DOHH2 (cell line): ENCODE data around the gene RASA3.
A peak's percentile ranks its signal among the peaks of the same experiment; 100 is the strongest.

ENCODE experiments used
- H3F3A ChIP-seq: fragments of 200-600 bp; sonication (generic), shearing (Covaris generic); 2 replicates; pipeline ENCODE4 v1.6.0; 2016; ENCODE audit warnings: antibody characterized with exemption, mild to moderate bottlenecking; ENCODE audit not compliant: control insufficient read depth, insufficient read depth
- H3K27ac ChIP-seq: fragments of 200-600 bp; sonication (generic); 2 replicates; pipeline ENCODE4 v1.5.1; 2014; ENCODE audit warnings: low read depth, mild to moderate bottlenecking, low read length, moderate library complexity
- H3K27me3 ChIP-seq: fragments of 200-600 bp; sonication (generic); 2 replicates; pipeline ENCODE4 v1.6.1; 2014; ENCODE audit warnings: mild to moderate bottlenecking, low read length, mixed read lengths; ENCODE audit not compliant: control insufficient read depth
- H3K36me3 ChIP-seq: fragments of 200-600 bp; sonication (generic); 2 replicates; pipeline ENCODE4 v1.6.1; 2014; ENCODE audit warnings: mild to moderate bottlenecking, low read length, moderate library complexity, mixed read lengths; ENCODE audit not compliant: control insufficient read depth
- H3K4me1 ChIP-seq: fragments of 200-600 bp; sonication (generic); 2 replicates; pipeline ENCODE4 v1.6.1; 2014; ENCODE audit warnings: mild to moderate bottlenecking, low read length, mixed read lengths; ENCODE audit not compliant: control insufficient read depth
- H3K4me2 ChIP-seq: fragments of 200-600 bp; sonication (generic); 2 replicates; pipeline ENCODE4 v1.6.0; 2014; ENCODE audit warnings: mild to moderate bottlenecking, low read length, moderate library complexity
- H3K4me3 ChIP-seq: fragments of 200-600 bp; sonication (generic); 2 replicates; pipeline ENCODE4 v1.5.1; 2014; ENCODE audit warnings: mild to moderate bottlenecking, low read length, mixed read lengths
- H3K79me2 ChIP-seq: fragments of 200-600 bp; sonication (generic); 2 replicates; pipeline ENCODE4 v1.6.1; 2014; ENCODE audit warnings: mild to moderate bottlenecking, low read length, mixed read lengths; ENCODE audit not compliant: control insufficient read depth
- H3K9me2 ChIP-seq: fragments of 200-600 bp; sonication (generic); replicated peaks from 2 replicates; pipeline ENCODE4 v1.6.1; 2014; ENCODE audit warnings: mild to moderate bottlenecking, low read length, mixed read lengths; ENCODE audit not compliant: control insufficient read depth
- H3K9me3 ChIP-seq: fragments of 200-600 bp; sonication (generic); 2 replicates; pipeline ENCODE4 v1.6.1; 2014; ENCODE audit warnings: antibody characterized with exemption, low read length, mixed read lengths; ENCODE audit not compliant: control insufficient read depth, insufficient read depth
- H4K20me1 ChIP-seq: fragments of 200-600 bp; sonication (generic); 2 replicates; pipeline ENCODE4 v1.6.0; 2014; ENCODE audit warnings: low read depth, mild to moderate bottlenecking, antibody characterized with exemption, low read length, moderate library complexity; ENCODE audit not compliant: control insufficient read depth, insufficient read depth
- EZH2phosphoT487 ChIP-seq: fragments of 200-600 bp; sonication (generic); IDR thresholded peaks from 2 replicates; pipeline ENCODE4 v1.6.1; 2017; ENCODE audit warnings: borderline replicate concordance, mild to moderate bottlenecking, antibody characterized with exemption, low read length, moderate library complexity, mixed read lengths
- TF ChIP-seq, protein P1 (sequence below): fragments of 200-600 bp; sonication (generic); IDR thresholded peaks from one replicate; pipeline ENCODE4 v1.5.1; 2014; ENCODE audit warnings: antibody characterized with exemption, mild to moderate bottlenecking, low read depth, low read length; ENCODE audit not compliant: poor library complexity, severe bottlenecking

Gene RASA3

DNA sequence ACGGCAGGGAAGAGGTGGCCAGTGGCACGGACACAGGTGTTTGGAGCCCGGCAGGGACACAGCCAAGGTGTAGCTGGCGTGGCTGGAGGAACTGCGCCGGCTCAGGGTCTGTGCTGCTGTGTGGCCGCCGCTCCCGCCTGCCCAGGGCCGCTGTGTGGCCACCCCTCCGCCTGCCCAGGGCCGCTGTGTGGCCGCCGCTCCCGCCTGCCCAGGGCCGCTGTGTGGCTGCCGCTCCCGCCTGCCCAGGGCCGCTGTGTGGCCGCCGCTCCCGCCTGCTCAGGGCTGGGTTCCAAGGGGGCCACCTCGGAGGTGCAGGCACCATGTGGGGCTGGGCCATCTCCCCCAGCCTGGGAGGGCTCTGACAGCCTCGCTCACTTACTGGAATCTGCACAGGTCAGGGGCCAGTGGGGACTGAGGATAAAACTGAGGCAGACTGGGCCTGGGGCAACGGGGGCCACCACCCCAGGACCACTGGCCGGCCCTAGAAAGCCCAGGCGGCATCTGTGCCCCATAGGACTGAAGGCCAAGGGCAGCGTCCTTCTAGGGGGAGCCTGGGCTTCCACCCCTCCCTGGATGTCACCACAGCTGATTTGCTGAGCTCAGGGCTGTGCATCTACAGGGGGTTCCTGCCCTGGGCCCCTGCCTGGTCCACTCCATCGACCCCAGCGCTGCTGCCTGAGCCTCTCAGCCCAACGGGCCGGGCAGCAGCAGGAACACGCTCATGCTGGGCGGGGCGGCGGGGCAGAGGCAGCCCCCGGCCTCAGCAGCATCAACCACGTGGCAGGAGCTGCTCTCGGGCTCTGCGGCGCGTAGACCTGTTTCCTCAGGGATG lies 180.1 kb downstream of the RASA3 start:
- Histone ChIP-seq H3K36me3 (no peaks in the 10 kb centered on the region), H3K9me2 (no peaks in the 10 kb centered on the region), H4K20me1 (no peaks in the 10 kb centered on the region), H3K4me3 (no peak overlapping the region), H3K79me2 (no peaks in the 10 kb centered on the region), H3F3A (no peaks in the 10 kb centered on the region), H3K9me3 (peaks cover 6% of the 10 kb centered on the region; the same call in 1 of the 2 replicates), H3K27ac (no peak overlapping the region), H3K4me1 (no peaks in the 10 kb centered on the region), H3K4me2 (no peak overlapping the region), H3K27me3 (no peaks in the 10 kb centered on the region)
- TF ChIP-seq, protein P1, sequence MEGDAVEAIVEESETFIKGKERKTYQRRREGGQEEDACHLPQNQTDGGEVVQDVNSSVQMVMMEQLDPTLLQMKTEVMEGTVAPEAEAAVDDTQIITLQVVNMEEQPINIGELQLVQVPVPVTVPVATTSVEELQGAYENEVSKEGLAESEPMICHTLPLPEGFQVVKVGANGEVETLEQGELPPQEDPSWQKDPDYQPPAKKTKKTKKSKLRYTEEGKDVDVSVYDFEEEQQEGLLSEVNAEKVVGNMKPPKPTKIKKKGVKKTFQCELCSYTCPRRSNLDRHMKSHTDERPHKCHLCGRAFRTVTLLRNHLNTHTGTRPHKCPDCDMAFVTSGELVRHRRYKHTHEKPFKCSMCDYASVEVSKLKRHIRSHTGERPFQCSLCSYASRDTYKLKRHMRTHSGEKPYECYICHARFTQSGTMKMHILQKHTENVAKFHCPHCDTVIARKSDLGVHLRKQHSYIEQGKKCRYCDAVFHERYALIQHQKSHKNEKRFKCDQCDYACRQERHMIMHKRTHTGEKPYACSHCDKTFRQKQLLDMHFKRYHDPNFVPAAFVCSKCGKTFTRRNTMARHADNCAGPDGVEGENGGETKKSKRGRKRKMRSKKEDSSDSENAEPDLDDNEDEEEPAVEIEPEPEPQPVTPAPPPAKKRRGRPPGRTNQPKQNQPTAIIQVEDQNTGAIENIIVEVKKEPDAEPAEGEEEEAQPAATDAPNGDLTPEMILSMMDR: no peak
- TF ChIP-seq EZH2phosphoT487: no peak

DNA sequence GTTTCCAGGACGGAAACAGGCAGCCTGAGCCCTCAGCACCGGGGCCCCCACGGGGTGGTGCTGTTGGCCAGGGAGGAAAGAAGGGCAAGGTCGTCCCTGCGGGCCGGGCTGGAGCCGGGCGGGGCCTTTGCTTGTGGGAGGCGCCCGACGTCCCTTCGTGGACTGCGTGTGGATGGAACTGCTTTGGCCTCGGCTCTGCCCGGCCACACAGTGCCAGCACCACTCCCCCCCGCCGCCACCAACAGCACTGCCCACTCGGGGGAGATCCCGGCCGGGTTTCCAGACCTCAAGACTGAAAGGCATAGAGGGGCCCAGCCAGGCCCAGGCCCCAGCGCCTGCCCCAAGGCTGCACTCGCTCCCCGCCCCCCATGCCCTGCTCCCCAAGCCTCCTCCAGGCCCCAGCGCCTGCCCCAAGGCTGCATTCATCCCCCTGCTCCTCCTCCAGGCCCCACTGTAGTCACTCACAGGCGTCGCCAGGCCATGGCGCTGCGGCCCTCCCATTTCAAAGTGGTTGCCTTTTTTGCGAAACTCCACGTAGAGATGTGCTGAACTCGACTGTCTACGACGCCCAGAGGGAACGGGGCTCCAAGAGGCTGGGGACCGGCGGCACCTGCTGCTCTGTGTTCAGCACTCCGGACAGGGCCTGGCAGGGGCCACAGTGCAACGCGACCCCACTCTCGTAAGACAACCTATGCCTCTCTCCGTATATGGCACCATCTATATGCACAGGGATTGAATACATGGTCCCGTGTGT lies 181.0 kb downstream of the RASA3 start:
- Histone ChIP-seq H3K79me2 (no peaks in the 10 kb centered on the region), H3K27ac (no peak overlapping the region), H3K9me3 (0 out of 2 replicates have a peak, but pooled peaks cover under 1% of the 10 kb centered on the region), H3K4me3 (no peak overlapping the region), H3K36me3 (no peaks in the 10 kb centered on the region), H3K9me2 (no peaks in the 10 kb centered on the region), H3K27me3 (no peaks in the 10 kb centered on the region), H3K4me1 (no peaks in the 10 kb centered on the region), H4K20me1 (no peaks in the 10 kb centered on the region), H3K4me2 (no peak overlapping the region), H3F3A (no peaks in the 10 kb centered on the region)
- TF ChIP-seq EZH2phosphoT487: no peak
- TF ChIP-seq, protein P1: peak; percentile 60

DNA sequence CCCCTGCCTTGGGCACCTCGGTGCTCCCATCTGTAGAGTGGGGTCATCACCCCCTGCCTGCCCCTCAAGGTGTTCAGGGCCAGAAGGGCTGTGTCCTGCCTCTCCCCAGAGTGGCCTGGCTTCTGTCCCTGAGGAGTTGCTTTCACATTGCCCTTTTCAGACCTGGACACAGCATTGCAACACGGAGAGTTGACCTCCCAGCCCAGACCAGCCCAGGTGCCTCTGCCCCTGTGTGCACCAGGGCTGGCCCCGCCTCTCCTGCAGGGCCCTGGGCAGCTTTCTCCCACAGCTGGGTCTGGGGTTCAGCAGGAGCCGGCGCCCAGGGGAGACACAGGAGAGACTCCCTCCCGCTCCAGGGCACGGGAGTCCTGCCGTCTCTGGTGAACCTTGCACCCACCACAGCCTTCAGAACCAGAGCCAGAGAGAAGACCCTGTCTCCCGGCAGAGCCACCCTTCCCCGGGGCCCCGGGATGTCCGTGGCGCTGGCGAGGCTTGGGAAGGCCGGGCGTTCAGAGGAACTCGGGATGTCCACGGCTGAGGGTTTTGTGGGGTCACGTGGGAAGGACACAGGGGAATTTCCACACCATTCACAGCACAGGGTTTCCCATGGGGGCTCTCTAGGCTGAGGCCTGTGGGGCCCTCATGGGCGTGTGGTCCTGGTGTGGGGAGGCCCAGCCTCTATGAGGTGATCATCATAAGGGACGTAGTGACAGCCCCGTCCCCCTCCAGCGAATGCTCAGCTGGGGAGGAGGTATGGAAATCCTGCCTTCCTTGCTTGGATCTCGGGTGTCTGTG lies 181.8 kb downstream of the RASA3 start:
- Histone ChIP-seq H3K4me2 (no peak overlapping the region), H3K4me3 (no peak overlapping the region), H3K36me3 (no peaks in the 10 kb centered on the region), H3K9me3 (no peaks in the 10 kb centered on the region), H3K4me1 (no peaks in the 10 kb centered on the region), H3F3A (no peaks in the 10 kb centered on the region), H3K27me3 (no peaks in the 10 kb centered on the region), H3K79me2 (no peaks in the 10 kb centered on the region), H3K9me2 (no peaks in the 10 kb centered on the region), H4K20me1 (no peaks in the 10 kb centered on the region), H3K27ac (no peak overlapping the region)
- TF ChIP-seq EZH2phosphoT487: no peak
- TF ChIP-seq, protein P1: no peak
